NT2/D1 (cell line): ENCODE measurements around the gene PRTG.

ENCODE experiments used
- SUZ12 ChIP-seq: IDR thresholded peaks from 2 replicates; pipeline ENCODE4 v1.6.1; 2011; ENCODE audit not compliant: insufficient read length, insufficient read depth; ENCODE audit errors: extremely low read depth
- YY1 ChIP-seq: IDR thresholded peaks from 2 replicates; pipeline ENCODE4 v1.6.1; 2011; ENCODE audit not compliant: insufficient read length, insufficient read depth
- ZNF274 ChIP-seq: IDR thresholded peaks from 2 replicates; pipeline ENCODE4 v1.6.1; 2011; ENCODE audit warnings: mild to moderate bottlenecking, low read depth, low read length

DNA sequence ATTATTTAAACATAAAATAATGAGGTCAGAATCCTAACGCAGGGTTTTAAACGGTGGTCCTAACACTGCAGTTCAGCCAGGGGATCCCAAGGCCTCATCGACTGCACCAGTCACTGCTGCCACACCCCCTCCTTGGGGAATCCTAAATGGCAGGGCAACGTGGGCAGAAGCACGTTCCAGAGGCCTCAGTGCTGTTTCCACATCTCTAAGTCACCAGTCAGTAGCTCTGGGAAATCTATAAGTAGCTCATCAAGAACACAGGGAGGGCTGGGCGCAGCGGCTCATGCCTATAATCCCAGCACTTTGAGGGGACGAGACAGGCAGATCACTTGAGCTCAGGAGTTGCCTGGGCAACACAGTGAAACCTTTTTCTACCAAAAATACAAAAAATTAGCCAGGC, 47.5 kb downstream of the PRTG start:
- no peak for TF ChIP-seq YY1
- TF ChIP-seq ZNF274 = no peak
- TF ChIP-seq SUZ12 = no peak
